NCI-H2171 treated with DMSO at 0.1 percent for 48 hours (cell line): ENCODE measurements around the gene PCSK2.
"Not testable (repeated sequence)": the region's sequence is repeated elsewhere in the genome, so short reads cannot be mapped to it uniquely, and the experiment has no call there.

Experiments
- DNase-seq: peaks from one replicate; lab custom pipeline; 2025; lab: John Stamatoyannopoulos, UW

PCSK2 gene

GRCh38 chr20:17226410-17227218, at the start of gene PCSK2:
PCSK2 (plus strand) TSS chr20:17227040; CDS start chr20:17227306, 266 bp downstream.
- DNase-seq, result peak; percentile 97

- no peak for DNase-seq
Observed at GRCh38 chr20:17177341-17177740, 49.5 kb upstream of the PCSK2 start.

GRCh38 chr20:17179840-17180239, 47.0 kb upstream of the PCSK2 start:
- DNase-seq, result no peak

GRCh38 chr20:17189976-17190695, 36.7 kb upstream of the PCSK2 start:
- DNase-seq, result no peak

- no peak for DNase-seq
Observed at GRCh38 chr20:17197041-17197440, 29.8 kb upstream of the PCSK2 start.

- no peak for DNase-seq
Observed at GRCh38 chr20:17202030-17202429, 24.8 kb upstream of the PCSK2 start.

- no peak for DNase-seq
Observed at GRCh38 chr20:17202673-17203072, 24.2 kb upstream of the PCSK2 start.

GRCh38 chr20:17205084-17205813, 21.6 kb upstream of the PCSK2 start:
- DNase-seq, result no peak

- DNase-seq, result no peak
Observed at GRCh38 chr20:17210387-17210786, 16.5 kb upstream of the PCSK2 start.

GRCh38 chr20:17210983-17211382, 15.9 kb upstream of the PCSK2 start:
- no peak for DNase-seq

GRCh38 chr20:17215167-17215566, 11.7 kb upstream of the PCSK2 start:
- no peak for DNase-seq

- DNase-seq, result not testable (repeated sequence)
Observed at GRCh38 chr20:17219856-17220255, 7.0 kb upstream of the PCSK2 start.

GRCh38 chr20:17223553-17223952, 3.3 kb upstream of the PCSK2 start:
- no peak for DNase-seq

- peak; percentile 56 for DNase-seq
Observed at GRCh38 chr20:17225851-17226409, 910 bp upstream of the PCSK2 start.

GRCh38 chr20:17227219-17227575, 357 bp downstream of the PCSK2 start:
- no peak for DNase-seq

GRCh38 chr20:17227669-17228623, 1.1 kb downstream of the PCSK2 start:
- peak; percentile 17 for DNase-seq

- peak; percentile 9 for DNase-seq
Observed at GRCh38 chr20:17228624-17229061, 1.8 kb downstream of the PCSK2 start.

- DNase-seq, result no peak
Observed at GRCh38 chr20:17229256-17229655, 2.4 kb downstream of the PCSK2 start.

- peak; percentile 46 for DNase-seq
Observed at GRCh38 chr20:17233626-17234025, 6.8 kb downstream of the PCSK2 start.

- no peak for DNase-seq
Observed at GRCh38 chr20:17236766-17237165, 9.9 kb downstream of the PCSK2 start.

- no peak for DNase-seq
Observed at GRCh38 chr20:17248224-17248623, 21.4 kb downstream of the PCSK2 start.
